Inferior parietal cortex (tissue), 1 donor: ENCODE data around the gene PIH1D1.

ENCODE experiments used
- DNase-seq: peaks from one replicate; pipeline ENCODE4 v3.0.0-alpha.2; 2016; ENCODE audit errors: extremely low spot score

PIH1D1 gene

DNA sequence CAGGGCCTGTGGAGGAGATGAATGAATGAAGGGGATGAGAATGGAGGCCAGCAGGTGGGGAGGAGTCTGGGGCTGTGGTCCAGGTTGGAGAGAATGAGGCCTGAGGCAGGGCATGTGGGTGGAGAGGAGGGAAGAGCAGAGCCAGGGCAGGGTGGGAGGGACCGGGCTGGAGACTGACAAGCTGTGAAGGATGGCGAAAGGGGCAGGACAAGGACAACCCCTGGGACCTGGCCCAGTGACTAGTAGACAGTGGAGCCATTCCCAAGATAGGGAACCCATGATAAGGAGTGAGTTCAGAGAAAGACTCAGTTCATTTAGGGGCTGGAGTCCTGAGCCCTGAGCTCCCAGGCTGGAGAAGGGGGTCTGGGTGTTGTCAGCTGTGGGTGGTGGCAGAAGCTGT, 31.4 kb downstream of the PIH1D1 start:
- no peak for DNase-seq

DNA sequence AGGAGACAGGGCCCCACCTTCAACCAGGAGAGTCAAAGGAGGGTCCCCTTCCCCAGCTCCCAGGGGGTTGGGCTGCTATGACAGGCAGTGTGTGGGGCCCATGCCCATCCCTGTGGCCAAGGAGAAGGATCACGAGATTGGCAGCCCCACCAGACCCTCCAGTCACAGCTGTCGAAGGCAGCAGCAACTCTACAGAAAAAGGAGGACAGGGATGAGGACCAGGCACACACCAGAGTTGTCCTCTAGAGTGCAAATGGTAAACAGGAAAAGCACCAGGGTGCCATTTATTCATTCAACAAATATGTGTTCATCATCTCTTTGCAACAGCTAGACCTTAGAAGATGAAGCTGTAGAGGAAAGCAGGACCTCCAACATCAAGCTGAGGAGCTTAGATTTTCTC, 32.4 kb downstream of the PIH1D1 start:
- DNase-seq = no peak

DNA sequence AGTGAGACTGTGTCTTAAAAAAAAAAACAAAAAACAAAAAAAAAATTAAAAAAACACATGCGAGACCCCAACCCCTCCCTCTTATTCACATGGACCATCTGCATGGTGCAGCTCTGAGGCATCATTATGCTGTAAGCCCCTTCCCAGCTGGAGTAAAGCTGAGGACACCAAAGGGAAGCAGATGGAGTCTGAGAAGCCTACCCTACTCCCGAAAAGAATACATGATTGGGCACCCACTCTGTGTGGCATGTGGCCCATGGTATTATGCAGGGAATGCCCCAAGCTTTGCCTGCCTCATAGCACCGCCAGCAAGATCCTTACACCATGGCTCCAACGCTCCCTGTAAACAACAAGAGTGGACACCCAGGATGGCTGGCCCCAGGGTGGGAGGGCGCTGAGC, 33.1 kb downstream of the PIH1D1 start:
- DNase-seq = no peak

- no peak for DNase-seq
Observed at GRCh38 chr19:49417088-49417487, 34.5 kb downstream of the PIH1D1 start.

- DNase-seq = no peak
Observed at GRCh38 chr19:49415810-49416200, 35.8 kb downstream of the PIH1D1 start.

DNA sequence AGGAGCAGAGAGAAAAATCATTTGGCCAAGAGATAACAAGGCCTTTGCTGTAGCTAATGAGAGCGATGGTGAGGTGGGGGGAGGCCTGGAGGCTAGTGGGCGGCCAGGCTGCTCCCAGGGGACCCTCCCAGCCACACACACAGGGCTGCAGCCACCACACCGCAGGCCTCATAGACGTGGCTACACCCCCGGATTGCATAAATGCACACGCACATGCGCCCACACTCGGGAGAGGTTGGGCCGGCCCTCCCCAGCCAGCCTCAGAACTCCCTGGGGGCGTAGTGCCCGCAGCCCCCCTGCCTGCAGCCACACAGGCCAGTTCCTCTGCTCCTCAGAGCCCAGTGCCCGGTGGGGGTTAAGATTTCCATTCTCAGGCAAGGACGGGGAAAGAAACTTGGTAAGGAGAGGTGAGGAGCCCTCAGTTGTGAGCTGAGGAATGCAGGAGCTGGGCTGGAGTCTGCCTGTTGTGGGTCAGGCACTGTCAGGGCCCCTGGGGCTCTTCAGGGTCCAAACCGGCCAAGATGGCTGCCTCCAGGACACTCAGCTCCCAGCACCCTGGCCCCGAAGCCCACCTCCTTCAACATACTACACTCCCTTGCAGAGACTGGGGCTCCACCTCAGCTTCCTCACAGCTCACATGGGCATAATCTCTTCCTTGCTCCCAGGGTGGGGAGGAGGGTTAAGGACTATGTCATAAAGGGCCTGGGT, 36.4 kb downstream of the PIH1D1 start:
- no peak for DNase-seq

DNA sequence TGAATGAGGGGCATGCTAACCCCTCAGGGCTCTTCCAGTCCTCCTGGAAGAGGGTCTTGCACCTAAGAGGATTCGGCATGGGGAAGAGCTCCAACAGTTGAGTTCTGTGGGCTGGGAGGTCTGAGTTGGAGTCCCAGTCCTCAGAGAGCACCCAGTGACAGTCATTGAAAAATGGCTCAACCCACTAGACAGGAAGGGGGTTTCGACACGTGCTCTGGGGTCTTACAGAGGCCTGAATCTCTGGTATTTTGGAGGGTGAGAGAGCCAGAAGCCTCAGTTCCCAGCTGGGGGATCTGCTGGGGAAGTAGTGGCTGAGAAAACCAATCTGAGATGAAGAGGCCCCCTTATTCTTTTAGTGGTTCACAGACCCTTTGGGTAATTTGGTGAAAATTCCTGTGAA, 37.4 kb downstream of the PIH1D1 start:
- DNase-seq = no peak

- no peak for DNase-seq
Observed at GRCh38 chr19:49413348-49413747, 38.3 kb downstream of the PIH1D1 start.

- DNase-seq = no peak
Observed at GRCh38 chr19:49411681-49412326, 39.8 kb downstream of the PIH1D1 start.

- DNase-seq = no peak
Observed at GRCh38 chr19:49409441-49410029, 42.1 kb downstream of the PIH1D1 start.

DNA sequence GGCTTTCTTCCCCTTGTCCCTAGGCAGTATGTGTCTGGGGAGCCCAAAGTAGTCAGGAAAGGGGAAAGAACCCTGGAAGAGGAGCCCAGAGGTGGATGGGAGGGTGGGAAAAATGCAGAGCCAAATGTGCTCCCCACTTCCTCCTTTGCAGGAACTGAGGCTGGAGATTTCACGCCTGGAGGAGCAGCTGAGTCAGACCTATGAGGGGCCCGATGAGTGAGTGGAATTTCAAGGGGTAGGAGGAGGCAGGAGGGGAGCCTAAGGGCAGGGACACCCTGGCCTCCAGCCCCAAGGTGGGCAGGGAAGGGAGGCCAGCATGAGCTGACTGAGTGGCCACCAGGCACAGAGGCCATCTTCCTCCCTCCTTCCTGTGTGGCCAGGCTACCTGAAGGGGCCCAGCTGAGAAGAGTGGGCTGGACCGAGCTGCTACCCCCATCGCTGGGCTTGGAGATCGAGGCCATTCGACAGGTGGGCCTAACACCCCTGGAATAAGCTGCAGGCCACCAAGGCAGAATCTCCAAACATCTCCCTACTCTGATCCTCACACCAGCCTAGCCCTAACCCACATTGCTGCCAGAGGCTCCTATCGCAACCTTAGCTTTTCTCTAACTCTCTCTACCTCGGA, 42.7 kb downstream of the PIH1D1 start:
- DNase-seq = no peak

- DNase-seq = no peak
Observed at GRCh38 chr19:49407482-49408015, 44.1 kb downstream of the PIH1D1 start.

- no peak for DNase-seq
Observed at GRCh38 chr19:49407079-49407478, 44.5 kb downstream of the PIH1D1 start.

DNA sequence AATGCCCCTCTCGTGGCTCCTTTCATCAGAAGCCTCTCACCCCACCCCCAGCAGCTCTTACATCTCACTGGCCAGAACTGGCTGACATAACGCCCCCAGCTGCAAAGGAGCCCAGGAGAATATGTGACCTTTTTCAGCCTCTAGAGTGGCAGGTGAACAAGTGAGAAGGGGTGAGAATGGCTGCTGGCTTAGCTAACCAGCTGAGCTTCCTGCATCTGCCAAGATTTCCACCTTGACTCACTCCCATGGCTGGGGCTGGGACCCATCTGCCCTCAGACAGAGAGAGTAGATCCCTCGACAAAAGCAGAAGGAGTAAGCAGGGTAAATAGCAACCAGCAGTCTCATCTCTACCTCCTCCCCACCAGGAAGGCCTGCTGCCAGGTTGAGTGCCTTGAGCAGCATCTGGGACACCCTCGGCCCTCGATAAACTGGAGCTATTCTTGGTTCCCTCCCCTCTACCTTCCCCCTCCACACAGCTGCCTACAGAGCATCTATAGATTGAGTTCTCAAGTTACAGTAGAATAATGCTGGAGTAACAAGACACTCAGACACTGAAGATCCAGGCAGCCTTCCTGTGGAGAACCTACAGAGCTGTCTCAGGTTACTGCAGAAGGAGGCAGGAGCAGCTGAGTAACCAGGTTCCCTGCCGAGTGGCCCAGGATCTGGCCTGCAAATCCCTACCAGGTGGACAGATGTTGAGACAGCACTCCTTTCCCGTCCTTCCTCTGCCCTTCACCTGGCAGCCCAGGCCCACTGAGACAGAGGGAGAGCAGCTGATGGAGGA, 48.0 kb downstream of the PIH1D1 start:
- no peak for DNase-seq

- no peak for DNase-seq
Observed at GRCh38 chr19:49400029-49400428, 51.6 kb downstream of the PIH1D1 start.

DNA sequence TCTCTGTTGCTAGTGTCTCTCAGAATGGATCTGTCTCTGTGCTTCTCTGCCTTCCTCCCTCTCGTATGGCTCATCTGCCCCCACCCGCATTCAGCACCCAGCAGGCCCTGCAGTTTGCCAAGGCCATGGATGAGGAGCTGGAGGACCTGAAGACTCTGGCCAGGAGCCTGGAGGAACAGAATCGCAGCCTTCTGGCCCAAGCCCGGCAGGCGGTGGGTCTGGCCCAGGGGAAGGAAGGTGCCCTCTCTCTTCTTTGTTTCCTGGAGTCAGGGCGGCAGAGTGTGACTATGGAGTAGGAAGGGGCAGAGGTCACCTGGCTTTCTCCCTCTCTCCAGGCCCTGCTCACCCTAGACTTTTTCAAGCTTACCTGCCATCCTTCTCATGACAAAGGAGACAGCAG, 52.7 kb downstream of the PIH1D1 start:
- no peak for DNase-seq

DNA sequence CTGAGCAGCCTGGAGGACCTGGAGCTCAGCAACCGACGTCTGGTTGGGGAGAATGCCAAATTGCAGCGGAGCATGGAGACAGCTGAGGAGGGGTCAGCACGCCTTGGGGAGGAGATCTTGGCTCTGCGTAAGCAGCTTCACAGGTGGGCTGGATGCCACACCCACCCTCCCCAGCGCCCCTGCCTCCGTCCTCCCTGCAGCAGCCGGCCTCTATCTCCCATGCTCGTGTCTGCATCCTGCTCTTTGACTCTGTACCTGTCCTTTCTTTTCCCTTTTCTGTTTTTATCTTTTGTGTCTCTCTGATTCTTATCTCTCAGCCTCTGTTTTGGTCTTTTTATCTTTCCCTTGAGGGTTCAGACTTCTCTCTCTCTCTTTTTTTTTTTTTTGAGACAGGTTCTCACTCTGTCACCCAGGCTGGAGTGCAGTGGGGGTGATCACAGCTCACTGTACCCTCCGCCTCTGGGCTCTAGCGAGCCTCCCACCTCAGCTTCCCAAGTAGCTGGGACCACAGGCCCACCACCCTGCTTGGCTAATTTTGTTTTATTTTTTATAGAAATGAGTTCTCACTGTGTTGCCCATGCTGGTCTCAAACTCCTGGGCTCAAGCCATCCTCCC, 53.5 kb downstream of the PIH1D1 start:
- DNase-seq = no peak

DNA sequence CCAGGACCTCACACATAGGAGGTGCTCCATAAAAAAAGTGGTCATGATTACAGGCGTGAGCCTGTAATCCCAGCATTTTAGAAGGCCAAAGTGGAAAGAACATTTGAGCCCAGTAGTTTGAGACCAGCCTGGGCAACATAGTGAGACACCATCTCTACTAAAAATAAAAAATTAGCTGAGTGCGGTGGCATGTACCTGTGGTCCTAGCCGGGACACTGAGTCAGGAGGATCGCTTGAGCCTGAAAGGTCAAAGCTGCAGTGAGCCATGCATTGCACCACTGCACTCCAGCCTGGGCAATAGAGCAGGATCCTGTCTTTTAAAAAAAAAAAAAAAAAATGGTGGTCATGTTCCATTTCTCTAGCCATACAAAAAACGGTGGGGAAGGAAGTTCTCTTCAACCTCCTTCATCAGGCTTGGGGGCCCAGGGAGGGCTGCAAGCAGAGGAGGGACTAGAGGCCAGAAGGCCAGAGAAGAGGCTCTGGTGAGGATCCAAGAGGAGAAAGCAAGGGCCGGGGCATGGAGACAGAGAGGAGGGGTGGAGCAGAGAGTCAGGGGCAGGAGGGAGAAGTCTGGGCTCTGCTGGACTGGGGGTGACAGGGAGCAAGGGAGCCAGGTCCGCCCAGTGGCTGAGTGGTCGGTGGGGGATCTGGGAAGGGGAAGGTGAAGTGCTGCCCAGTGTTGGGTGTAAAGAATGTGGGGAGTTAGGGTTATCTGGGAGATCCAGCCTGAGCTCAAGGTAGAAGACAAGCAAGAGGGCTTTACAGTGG, 54.7 kb downstream of the PIH1D1 start:
- DNase-seq = no peak
